Esophagus (tissue), 2 donors: ENCODE data around the gene PHACTR3. TPM values are rescaled to one million over a fixed set of nuclear protein-coding genes. Genes with fewer than 3 reads are reported as not detected.

Source experiments
- H3K27ac ChIP-seq, 2 donors: one replicate each; pipeline ENCODE4 v1.5.1; 2013; ENCODE audit warnings: low read depth in 2 of 2, mild to moderate bottlenecking in 2 of 2, inconsistent platforms in 1 of 2, low read length in 1 of 2, moderate library complexity in 1 of 2
- H3K27me3 ChIP-seq, 2 donors: one replicate each; pipeline ENCODE4 v1.6.1; 2013; ENCODE audit warnings: low read length in 2 of 2, control low read depth in 1 of 2, mild to moderate bottlenecking in 1 of 2; ENCODE audit not compliant: insufficient read depth in 2 of 2, control insufficient read depth in 1 of 2
- H3K36me3 ChIP-seq, 2 donors: one replicate each; pipeline ENCODE4 v1.6.1; 2013; ENCODE audit warnings: low read length in 1 of 2; ENCODE audit not compliant: control insufficient read depth in 2 of 2, insufficient read depth in 2 of 2
- H3K4me1 ChIP-seq, 2 donors: one replicate each; pipeline ENCODE4 v1.6.1; 2013; ENCODE audit warnings: low read length in 1 of 2; ENCODE audit not compliant: control insufficient read depth in 2 of 2, insufficient read depth in 2 of 2
- H3K4me3 ChIP-seq, 2 donors: one replicate each; pipeline ENCODE4 v1.5.1; 2013; ENCODE audit warnings: low read length in 2 of 2, mild to moderate bottlenecking in 2 of 2, low read depth in 1 of 2, moderate library complexity in 1 of 2
- H3K9me3 ChIP-seq, 2 donors: one replicate each; pipeline ENCODE4 v1.6.1; 2013; ENCODE audit warnings: mild to moderate bottlenecking in 2 of 2, low read depth in 1 of 2, low read length in 1 of 2, moderate library complexity in 1 of 2; ENCODE audit not compliant: control insufficient read depth in 2 of 2, insufficient read depth in 1 of 2
- WGBS, 2 donors: extraction: QIAGEN DNeasy Blood & Tissue Kit; methylation state at CpG; one replicate each; pipeline ENCODE4 v1.1.7; 2013; 5-methylcytosine and 5-hydroxymethylcytosine counted together
- polyA plus RNA-seq, 2 donors: library from polyadenylated mRNA; stranded (reverse); fragments of 200-250 nt; gene quantifications; one replicate each; pipeline ENCODE4 v1.2.3, GENCODE V29; 2013
- donor health status: healthy with polysubstance abuse.
- donor health status: Bipolar disorder and iron deficiency.

Gene PHACTR3
- polyA plus RNA-seq, 2 donors = 0.27 to 0.83 TPM

DNA sequence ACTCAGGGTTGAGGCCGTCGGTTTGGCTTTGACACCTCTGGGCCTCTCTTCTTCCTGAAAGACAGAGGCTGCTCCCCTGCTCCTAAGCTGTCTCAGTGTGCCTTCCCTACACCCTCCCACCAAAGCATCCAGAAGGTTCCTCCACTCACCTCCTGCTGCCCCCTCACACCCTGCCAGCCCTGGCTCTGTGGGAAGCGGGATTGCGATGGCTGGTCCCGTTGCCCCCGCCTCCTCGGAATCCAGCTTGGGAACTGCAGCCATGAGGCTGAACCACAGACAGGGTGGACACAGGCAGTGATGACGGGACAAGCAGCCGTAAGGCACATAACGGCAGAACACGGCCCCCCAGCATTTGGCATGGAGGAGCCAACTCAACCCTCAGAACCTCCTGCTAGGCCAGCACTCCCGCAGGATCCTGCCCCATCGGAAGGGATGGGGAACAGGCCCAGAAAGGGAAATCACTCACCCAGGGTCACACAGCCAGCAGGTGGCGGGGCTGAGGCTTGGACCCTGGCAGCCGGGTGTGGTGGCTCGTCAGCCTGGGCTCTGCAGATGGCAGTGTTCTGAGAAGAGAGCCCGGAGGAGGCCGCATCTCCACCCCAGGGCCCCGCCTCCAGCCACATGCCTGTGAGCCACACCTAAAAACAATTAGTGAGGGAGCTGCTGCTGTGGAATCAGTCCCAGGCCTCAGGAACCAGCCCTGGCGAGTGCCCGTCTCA, 139.6 kb downstream of the PHACTR3 start:
- WGBS, 2 donors = 66 to 67% methylated on average over 21 of the region's 21 CpGs
- no peak overlapping the region for H3K27ac ChIP-seq
- H3K4me3 ChIP-seq = no peak overlapping the region
- H3K36me3 ChIP-seq = no peaks in the 10 kb centered on the region
- no peaks in the 10 kb centered on the region for H3K27me3 ChIP-seq
- H3K9me3 ChIP-seq = no peaks in the 10 kb centered on the region
- H3K4me1 ChIP-seq = no peaks in the 10 kb centered on the region

- Histone ChIP-seq H3K27ac (no peak overlapping the region), H3K4me1 (no peaks in the 10 kb centered on the region), H3K9me3 (no peaks in the 10 kb centered on the region), H3K36me3 (no peaks in the 10 kb centered on the region), H3K4me3 (no peak overlapping the region), H3K27me3 (no peaks in the 10 kb centered on the region)
- WGBS, 2 donors = 64 to 73% methylated on average over 11 of the region's 11 CpGs
These were observed 140.4 kb downstream of the PHACTR3 start for GRCh38 chr20:59744756-59745155.

DNA sequence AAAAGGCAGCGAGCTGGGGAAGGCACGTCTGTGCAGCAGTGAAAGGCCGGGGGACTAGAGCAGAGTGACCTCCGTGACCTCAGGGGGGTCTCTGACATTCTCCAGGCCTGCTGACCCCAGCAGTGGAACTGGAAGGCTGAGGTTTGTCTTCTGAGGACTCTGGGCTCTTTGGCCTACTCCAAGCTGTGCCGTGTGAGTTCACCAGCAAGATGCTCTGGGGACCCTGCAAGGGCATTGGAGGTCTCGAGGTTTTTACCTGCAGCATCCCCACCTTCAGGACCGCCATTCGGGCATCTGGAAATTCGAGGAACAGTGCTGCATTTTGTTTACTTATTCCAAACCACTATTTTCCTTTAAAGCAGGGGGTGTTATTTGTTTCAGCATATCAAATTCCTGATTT, 140.9 kb downstream of the PHACTR3 start:
- 80 to 83% methylated on average over 8 to 9 of the region's 9 CpGs for WGBS, 2 donors
- H3K4me3 ChIP-seq = no peak overlapping the region
- no peaks in the 10 kb centered on the region for H3K9me3 ChIP-seq
- H3K4me1 ChIP-seq = no peaks in the 10 kb centered on the region
- H3K27me3 ChIP-seq = no peaks in the 10 kb centered on the region
- H3K27ac ChIP-seq = no peak overlapping the region
- H3K36me3 ChIP-seq = no peaks in the 10 kb centered on the region

- H3K27ac ChIP-seq = no peak overlapping the region
- no peaks in the 10 kb centered on the region for H3K9me3 ChIP-seq
- no peaks in the 10 kb centered on the region for H3K36me3 ChIP-seq
- H3K4me3 ChIP-seq = no peak overlapping the region
- 62 to 78% methylated on average over 8 of the region's 8 CpGs for WGBS, 2 donors
- no peaks in the 10 kb centered on the region for H3K4me1 ChIP-seq
- H3K27me3 ChIP-seq = no peaks in the 10 kb centered on the region
These were observed 141.4 kb downstream of the PHACTR3 start for GRCh38 chr20:59745716-59746115.

DNA sequence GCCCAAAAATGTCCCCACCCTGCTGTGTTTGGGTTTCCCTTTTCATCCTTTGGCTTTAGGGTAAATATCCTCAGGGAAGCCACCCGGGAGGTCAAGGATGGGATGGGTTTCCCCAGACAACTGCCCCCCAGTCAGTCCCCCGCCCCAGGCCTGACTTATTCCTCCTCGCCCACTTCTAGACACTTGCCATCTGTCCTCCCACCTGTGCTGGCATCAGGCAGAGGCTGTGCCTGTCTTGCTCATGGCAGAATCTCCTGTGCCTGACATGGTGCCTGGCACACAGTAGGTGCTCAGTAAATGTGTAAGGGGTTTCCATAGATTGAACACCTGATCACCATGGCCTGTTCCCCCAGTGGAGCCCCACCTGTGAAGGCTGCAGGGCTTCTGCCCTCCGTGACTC, 141.8 kb downstream of the PHACTR3 start:
- H3K36me3 ChIP-seq = no peaks in the 10 kb centered on the region
- no peak overlapping the region for H3K4me3 ChIP-seq
- 76 to 84% methylated on average over 4 of the region's 4 CpGs for WGBS, 2 donors
- H3K9me3 ChIP-seq = no peaks in the 10 kb centered on the region
- H3K27me3 ChIP-seq = no peaks in the 10 kb centered on the region
- no peaks in the 10 kb centered on the region for H3K4me1 ChIP-seq
- no peak overlapping the region for H3K27ac ChIP-seq

- Histone ChIP-seq H3K27ac (no peak overlapping the region), H3K4me3 (no peak overlapping the region), H3K4me1 (peaks cover 0 to 2% of the 10 kb centered on the region in 2 donors), H3K9me3 (no peaks in the 10 kb centered on the region), H3K36me3 (no peaks in the 10 kb centered on the region), H3K27me3 (no peaks in the 10 kb centered on the region)
- 76 to 77% methylated on average over 12 of the region's 12 CpGs for WGBS, 2 donors
These were observed 143.6 kb downstream of the PHACTR3 start for GRCh38 chr20:59747671-59748515.

GRCh38 chr20:59748619-59749191, 144.4 kb downstream of the PHACTR3 start:
- Histone ChIP-seq H3K36me3 (no peaks in the 10 kb centered on the region), H3K9me3 (no peaks in the 10 kb centered on the region), H3K27me3 (no peaks in the 10 kb centered on the region), H3K4me3 (no peak overlapping the region), H3K27ac (peak overlapping the region in 1 of 2 donors; percentile 43), H3K4me1 (peaks cover 0 to 2% of the 10 kb centered on the region in 2 donors)
- WGBS, 2 donors = 55 to 69% methylated on average over 14 of the region's 14 CpGs

- Histone ChIP-seq H3K36me3 (no peaks in the 10 kb centered on the region), H3K4me3 (no peak overlapping the region), H3K27ac (no peak overlapping the region), H3K27me3 (no peaks in the 10 kb centered on the region), H3K4me1 (peaks cover 0 to 2% of the 10 kb centered on the region in 2 donors), H3K9me3 (no peaks in the 10 kb centered on the region)
- 51 to 54% methylated on average over 12 of the region's 12 CpGs for WGBS, 2 donors
These were observed 145.0 kb downstream of the PHACTR3 start for GRCh38 chr20:59749301-59749700.

DNA sequence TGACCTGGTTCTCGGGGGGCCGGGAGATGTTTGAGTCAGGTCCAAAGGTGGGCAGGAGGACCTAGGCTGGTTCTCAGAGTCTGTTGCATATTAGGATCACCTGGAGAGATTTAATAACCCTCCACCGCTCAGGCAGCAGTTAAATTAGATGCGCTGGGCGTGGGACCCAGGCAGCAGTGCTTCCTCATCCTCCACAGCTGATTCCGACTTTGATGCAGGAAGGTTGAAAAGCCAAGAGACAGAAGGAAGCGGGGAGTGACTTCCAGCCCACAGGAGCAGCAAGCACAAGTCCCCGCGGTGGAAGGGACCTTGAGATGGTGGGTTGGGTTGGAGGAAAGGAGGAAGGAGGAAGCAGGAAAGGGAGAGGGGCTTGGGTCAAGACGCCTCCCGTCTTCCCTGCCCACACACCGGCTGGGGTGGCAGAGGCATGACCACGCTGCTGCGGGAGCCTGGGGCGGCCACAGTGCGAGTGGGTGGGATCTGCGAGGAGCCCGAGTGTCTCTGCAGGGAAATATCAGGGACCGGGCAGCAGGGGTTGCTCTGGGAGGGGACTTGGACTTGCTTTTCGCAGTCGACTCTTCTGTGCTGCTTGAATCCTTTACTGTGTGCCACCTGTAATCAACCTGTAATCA, 146.0 kb downstream of the PHACTR3 start:
- Histone ChIP-seq H3K27ac (no peak overlapping the region), H3K4me1 (peaks cover 0 to 2% of the 10 kb centered on the region in 2 donors), H3K36me3 (no peaks in the 10 kb centered on the region), H3K4me3 (no peak overlapping the region), H3K9me3 (no peaks in the 10 kb centered on the region), H3K27me3 (no peaks in the 10 kb centered on the region)
- 64 to 76% methylated on average over 21 of the region's 21 CpGs for WGBS, 2 donors
